ENCODE measurements around the gene DCPS. TPM values are rescaled to one million over a fixed set of nuclear protein-coding genes. Genes with fewer than 3 reads are reported as not detected.
"Not testable (repeated sequence)": the region's sequence is repeated elsewhere in the genome, so short reads cannot be mapped to it uniquely, and the experiment has no call there.

Gene DCPS
- total and polyA plus RNA-seq, 4 donors, result 10.7 to 26.3 (median 20.4) TPM

- Histone ChIP-seq H3K27ac (ENCODE audit: low read depth in 1 of 2, low read length in 1 of 2) (peak overlapping the region in 1 of 2 donors; percentile 11), H3K4me1 (ENCODE audit: control insufficient read depth in 5 of 5, insufficient read depth in 5 of 5, low read length in 5 of 5) (peaks cover 3 to 21% (median 11%) of the 10 kb centered on the region in 5 donors), H3K9me3 (ENCODE audit: control insufficient read depth in 4 of 4, insufficient read depth in 3 of 4, low read length in 3 of 4) (no peaks in the 10 kb centered on the region), H3K9ac (ENCODE audit: insufficient read depth in 1 of 2, low read length in 2 of 2) (no peak overlapping the region), H3K36me3 (ENCODE audit: control insufficient read depth in 4 of 4, insufficient read depth in 4 of 4, low read length in 4 of 4) (peaks cover 0 to 3% (median under 1%) of the 10 kb centered on the region in 4 donors), H3K4me3 (no peak overlapping the region), H3K27me3 (ENCODE audit: control insufficient read depth in 3 of 3, insufficient read depth in 3 of 3, low read length in 2 of 3) (no peaks in the 10 kb centered on the region)
- no peak for ATAC-seq (ENCODE audit: insufficient read depth, low FRiP score)
- 75 to 78% methylated on average over 7 of the region's 7 CpGs for WGBS, 2 donors
- TF ChIP-seq CTCF (IDR thresholded peaks at IDR 0.05; ENCODE audit: control extremely low read depth, extremely low read depth), result no peak
- DNase-seq, result peak in 2 of 3 donors; percentile 47 to 50
Measured at GRCh38 chr11:126375726-126376125, 71.9 kb downstream of the DCPS start.

DNA sequence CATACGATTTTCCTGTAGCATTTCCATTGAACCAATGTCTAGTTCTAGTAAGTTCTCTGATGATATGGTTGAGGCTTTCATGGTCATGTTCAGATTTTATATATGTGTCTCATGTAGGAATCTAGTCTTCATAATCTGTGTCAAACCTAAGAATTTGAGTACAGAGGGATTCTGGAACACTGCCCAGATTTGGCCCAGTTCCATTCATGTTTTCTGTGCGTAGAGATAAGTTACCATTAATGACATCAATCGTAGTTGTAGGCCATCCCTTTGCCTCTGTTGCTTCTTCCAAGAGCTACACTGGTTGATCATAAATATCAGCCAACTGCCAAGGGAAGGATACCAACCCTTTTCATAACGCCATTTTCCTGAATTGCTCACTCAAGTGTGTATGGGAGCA is 74.9 kb downstream of the DCPS start:
- peaks cover 0 to 5% (median 2%) of the 10 kb centered on the region in 4 donors for H3K36me3 ChIP-seq (ENCODE audit: control insufficient read depth in 4 of 4, insufficient read depth in 4 of 4, low read length in 4 of 4)

GRCh38 chr11:126380909-126381308 is 77.0 kb downstream of the DCPS start:
- Histone ChIP-seq H3K9me3 (ENCODE audit: control insufficient read depth in 4 of 4, insufficient read depth in 3 of 4, low read length in 3 of 4) (no peaks in the 10 kb centered on the region), H3K4me3 (no peak overlapping the region), H3K27ac (ENCODE audit: low read depth in 1 of 2, low read length in 1 of 2) (no peak overlapping the region), H3K4me1 (ENCODE audit: control insufficient read depth in 5 of 5, insufficient read depth in 5 of 5, low read length in 5 of 5) (peaks cover 6 to 14% (median 9%) of the 10 kb centered on the region in 5 donors), H3K9ac (ENCODE audit: insufficient read depth in 1 of 2, low read length in 2 of 2) (no peak overlapping the region), H3K27me3 (ENCODE audit: control insufficient read depth in 3 of 3, insufficient read depth in 3 of 3, low read length in 2 of 3) (no peaks in the 10 kb centered on the region), H3K36me3 (ENCODE audit: control insufficient read depth in 4 of 4, insufficient read depth in 4 of 4, low read length in 4 of 4) (peaks cover 0 to 5% (median 2%) of the 10 kb centered on the region in 4 donors)
- 88 to 91% methylated on average over 4 of the region's 4 CpGs for whole genome bisulfite sequencing, 2 donors
- TF ChIP-seq CTCF (IDR thresholded peaks at IDR 0.05; ENCODE audit: control extremely low read depth, extremely low read depth), result no peak
- no peak for ATAC-seq (ENCODE audit: insufficient read depth, low FRiP score)
- DNase-seq, result no peak

More for the DNA sequence above, 74.9 kb downstream of the DCPS start:
- 63 to 80% methylated on average over 4 of the region's 4 CpGs for WGBS, 2 donors
- TF ChIP-seq CTCF (IDR thresholded peaks at IDR 0.05; ENCODE audit: control extremely low read depth, extremely low read depth), result no peak
- DNase-seq (peak; percentile 77 to 90 (median 82)), ATAC-seq (ENCODE audit: insufficient read depth, low FRiP score) (no peak)
- Histone ChIP-seq H3K9me3 (ENCODE audit: control insufficient read depth in 4 of 4, insufficient read depth in 3 of 4, low read length in 3 of 4) (no peaks in the 10 kb centered on the region), H3K27me3 (ENCODE audit: control insufficient read depth in 3 of 3, insufficient read depth in 3 of 3, low read length in 2 of 3) (no peaks in the 10 kb centered on the region), H3K4me1 (ENCODE audit: control insufficient read depth in 5 of 5, insufficient read depth in 5 of 5, low read length in 5 of 5) (peaks cover 4 to 21% (median 9%) of the 10 kb centered on the region in 5 donors), H3K9ac (ENCODE audit: insufficient read depth in 1 of 2, low read length in 2 of 2) (no peak overlapping the region), H3K27ac (ENCODE audit: low read depth in 1 of 2, low read length in 1 of 2) (peak overlapping the region in 1 of 2 donors; percentile 33), H3K4me3 (no peak overlapping the region)

GRCh38 chr11:126381960-126382359 is 78.1 kb downstream of the DCPS start:
- 85 to 100% methylated on average over 2 to 6 of the region's 10 CpGs for WGBS, 2 donors
- not testable (repeated sequence) for H3K4me3 ChIP-seq; H3K27ac ChIP-seq (ENCODE audit: low read depth in 1 of 2, low read length in 1 of 2); ATAC-seq (ENCODE audit: insufficient read depth, low FRiP score); H3K27me3 ChIP-seq (ENCODE audit: control insufficient read depth in 3 of 3, insufficient read depth in 3 of 3, low read length in 2 of 3); DNase-seq; H3K36me3 ChIP-seq (ENCODE audit: control insufficient read depth in 4 of 4, insufficient read depth in 4 of 4, low read length in 4 of 4); H3K9ac ChIP-seq (ENCODE audit: insufficient read depth in 1 of 2, low read length in 2 of 2); H3K9me3 ChIP-seq (ENCODE audit: control insufficient read depth in 4 of 4, insufficient read depth in 3 of 4, low read length in 3 of 4)
- peaks cover under 1 to 13% (median 8%) of the 10 kb centered on the region in 5 donors for H3K4me1 ChIP-seq (ENCODE audit: control insufficient read depth in 5 of 5, insufficient read depth in 5 of 5, low read length in 5 of 5)

DNA sequence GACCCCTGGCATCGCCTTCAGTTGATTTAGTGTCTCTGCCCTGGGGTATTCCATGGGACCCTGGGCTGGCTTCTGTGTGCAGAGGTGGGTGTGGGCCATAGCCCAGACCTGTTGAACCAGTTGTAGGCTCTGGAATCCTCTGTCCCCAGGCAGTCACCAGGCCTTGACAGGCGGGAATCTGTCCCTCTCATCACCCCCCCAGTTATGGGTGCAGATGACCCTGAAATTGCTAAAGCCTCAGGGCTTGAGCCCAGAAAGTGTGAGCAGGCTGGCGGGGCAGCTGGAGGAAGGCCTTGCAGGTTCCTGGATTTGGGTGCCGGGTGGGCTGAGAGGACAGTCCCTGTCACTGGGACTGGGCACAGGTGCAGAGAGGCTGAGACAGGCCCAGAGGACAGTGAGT is 78.8 kb downstream of the DCPS start:
- not testable (repeated sequence) for H3K27ac ChIP-seq (ENCODE audit: low read depth in 1 of 2, low read length in 1 of 2); H3K27me3 ChIP-seq (ENCODE audit: control insufficient read depth in 3 of 3, insufficient read depth in 3 of 3, low read length in 2 of 3); H3K36me3 ChIP-seq (ENCODE audit: control insufficient read depth in 4 of 4, insufficient read depth in 4 of 4, low read length in 4 of 4); H3K4me3 ChIP-seq; H3K9ac ChIP-seq (ENCODE audit: insufficient read depth in 1 of 2, low read length in 2 of 2); H3K9me3 ChIP-seq (ENCODE audit: control insufficient read depth in 4 of 4, insufficient read depth in 3 of 4, low read length in 3 of 4); ATAC-seq (ENCODE audit: insufficient read depth, low FRiP score); DNase-seq
- 94% methylated on average over 2 to 4 of the region's 4 CpGs for WGBS, 2 donors
- H3K4me1 ChIP-seq (ENCODE audit: control insufficient read depth in 5 of 5, insufficient read depth in 5 of 5, low read length in 5 of 5), result peaks cover 0 to 13% (median 9%) of the 10 kb centered on the region in 5 donors

Data from lung (tissue), 12 donors.